PC-3 (cell line): Measurements from ENCODE around the gene XPO5. TPM values are rescaled to one million over a fixed set of nuclear protein-coding genes. Genes with fewer than 3 reads are reported as not detected.

Experiments
- ATAC-seq: fragments of 200-7000 bp; cut with Tn5 transposase; 2 replicates; pipeline ENCODE4 v1.9.1; 2020; ENCODE audit warnings: mild to moderate bottlenecking, moderate library complexity
- BruUV-seq: library from RNA; stranded (reverse); fragments of 400-500 nt; replicated peaks from 2 replicates; lab custom pipeline; 2021; lab: Mats Ljungman, UMichigan
- CTCF ChIA-PET: fragments of 300-600 bp; sonication (Branson Sonifier 250); formaldehyde crosslinking; loops from one replicate; lab custom pipeline; 2022; ENCODE audit warnings: antibody characterized with exemption; lab: Charles Lee
- POLR2A ChIA-PET: fragments of 300-600 bp; sonication (Branson Sonifier 250); formaldehyde crosslinking; loops from one replicate; lab custom pipeline; 2022; ENCODE audit warnings: antibody characterized with exemption; ENCODE audit not compliant: unreplicated experiment; lab: Charles Lee
- DNase-seq: peaks from one replicate; pipeline ENCODE4 v3.0.0-alpha.2; 2015
- H2AFZ ChIP-seq: fragments of 300-600 bp; sonication (generic); 2 replicates; pipeline ENCODE4 v1.6.0; 2016; ENCODE audit warnings: antibody characterized with exemption, low read length
- H3F3A ChIP-seq: fragments of 300-600 bp; sonication (generic); one replicate; pipeline ENCODE4 v1.6.0; 2017; ENCODE audit warnings: antibody characterized with exemption, low read length, control low read depth, mild to moderate bottlenecking; ENCODE audit not compliant: unreplicated experiment
- H3K27ac ChIP-seq: fragments of 300-600 bp; sonication (generic); 2 replicates; pipeline ENCODE4 v1.5.1; 2016; ENCODE audit warnings: mild to moderate bottlenecking, low read length
- H3K27me3 ChIP-seq: fragments of 300-600 bp; sonication (generic); 2 replicates; pipeline ENCODE4 v1.6.1; 2016; ENCODE audit warnings: low read length, mixed read lengths
- H3K36me3 ChIP-seq: fragments of 300-600 bp; sonication (generic); 2 replicates; pipeline ENCODE4 v1.6.1; 2016; ENCODE audit warnings: low read depth, mixed run types, low read length, mixed read lengths
- H3K4me1 ChIP-seq: fragments of 300-600 bp; sonication (generic); 2 replicates; pipeline ENCODE4 v1.5.1; 2016; ENCODE audit warnings: low read length; ENCODE audit not compliant: insufficient read depth
- H3K4me2 ChIP-seq: fragments of 300-600 bp; sonication (generic); 2 replicates; pipeline ENCODE4 v1.6.0; 2016; ENCODE audit warnings: low read length
- H3K4me3 ChIP-seq: fragments of 300-600 bp; sonication (generic); 2 replicates; pipeline ENCODE4 v1.5.1; 2016; ENCODE audit warnings: mild to moderate bottlenecking, low read length, mixed read lengths
- H3K79me2 ChIP-seq: fragments of 300-600 bp; sonication (generic); 2 replicates; pipeline ENCODE4 v1.6.1; 2017; ENCODE audit warnings: low read length, mixed read lengths
- H3K9ac ChIP-seq: fragments of 300-600 bp; sonication (generic); 2 replicates; pipeline ENCODE4 v1.6.0; 2016; ENCODE audit warnings: mild to moderate bottlenecking, low read length
- H3K9me2 ChIP-seq: fragments of 300-600 bp; sonication (generic); replicated peaks from 2 replicates; pipeline ENCODE4 v1.6.1; 2016; ENCODE audit warnings: mixed run types, low read length, mixed read lengths
- H3K9me3 ChIP-seq: fragments of 300-600 bp; sonication (generic); 2 replicates; pipeline ENCODE4 v1.6.1; 2016; ENCODE audit warnings: low read length, mixed read lengths
- H4K20me1 ChIP-seq: fragments of 300-600 bp; sonication (generic); 2 replicates; pipeline ENCODE4 v1.6.1; 2016; ENCODE audit warnings: low read length, mixed read lengths
- EZH2 ChIP-seq: fragments of 300-600 bp; sonication (generic); IDR thresholded peaks from one replicate; pipeline ENCODE4 v1.6.1; 2017; ENCODE audit warnings: antibody characterized with exemption, mild to moderate bottlenecking, low read length; ENCODE audit not compliant: unreplicated experiment
- EZH2phosphoT487 ChIP-seq: fragments of 300-600 bp; sonication (generic); IDR thresholded peaks from 2 replicates; pipeline ENCODE4 v1.6.1; 2018; ENCODE audit warnings: mild to moderate bottlenecking, antibody characterized with exemption, low read length, borderline replicate concordance
- intact Hi-C: fragments of 100-400 bp; cut with micrococcal nuclease; formaldehyde crosslinking; loops from 2 replicates; pipeline ENCODE4 v1.9.0; 2023
- total RNA-seq: library from RNA; depleted of rRNA; stranded (reverse); fragments of >200 nt; gene quantifications from 2 replicates; pipeline ENCODE4 v1.2.3, GENCODE V29; 2014
- TF ChIP-seq, protein P1 (sequence below): fragments of 300-600 bp; sonication (generic); conservative IDR thresholded peaks from 2 replicates; pipeline ENCODE4 v1.5.1; 2017; ENCODE audit warnings: antibody characterized with exemption, low read depth, mild to moderate bottlenecking, low read length

The XPO5 gene
- total RNA-seq, 1 experiment from 2014 or later, result 42.3 TPM

GRCh38 chr6:43621836-43622180 is 46.0 kb upstream of the XPO5 start:
- Histone ChIP-seq H4K20me1 (no peaks in the 10 kb centered on the region), H3K27ac (no peak overlapping the region), H2AFZ (no peak overlapping the region), H3K36me3 (peaks cover 49% of the 10 kb centered on the region), H3K4me1 (peaks cover 4% of the 10 kb centered on the region), H3K9ac (no peak overlapping the region), H3K4me3 (no peak overlapping the region), H3K79me2 (peaks cover 11% of the 10 kb centered on the region), H3K4me2 (no peak overlapping the region), H3K9me2 (no peaks in the 10 kb centered on the region), H3K27me3 (no peaks in the 10 kb centered on the region), H3K9me3 (no peaks in the 10 kb centered on the region), H3F3A (peaks cover 4% of the 10 kb centered on the region)
- DNase-seq (no peak), ATAC-seq (no peak)
- CTCF ChIA-PET, result no interaction called here
- no TSS peak for BruUV-seq
- no peak for TF ChIP-seq EZH2phosphoT487
- intact Hi-C loops, result no loop called here
- POLR2A ChIA-PET, result no interaction called here

GRCh38 chr6:43621078-43621835 is 45.4 kb upstream of the XPO5 start:
- H3K9ac ChIP-seq, result no peak overlapping the region

DNA sequence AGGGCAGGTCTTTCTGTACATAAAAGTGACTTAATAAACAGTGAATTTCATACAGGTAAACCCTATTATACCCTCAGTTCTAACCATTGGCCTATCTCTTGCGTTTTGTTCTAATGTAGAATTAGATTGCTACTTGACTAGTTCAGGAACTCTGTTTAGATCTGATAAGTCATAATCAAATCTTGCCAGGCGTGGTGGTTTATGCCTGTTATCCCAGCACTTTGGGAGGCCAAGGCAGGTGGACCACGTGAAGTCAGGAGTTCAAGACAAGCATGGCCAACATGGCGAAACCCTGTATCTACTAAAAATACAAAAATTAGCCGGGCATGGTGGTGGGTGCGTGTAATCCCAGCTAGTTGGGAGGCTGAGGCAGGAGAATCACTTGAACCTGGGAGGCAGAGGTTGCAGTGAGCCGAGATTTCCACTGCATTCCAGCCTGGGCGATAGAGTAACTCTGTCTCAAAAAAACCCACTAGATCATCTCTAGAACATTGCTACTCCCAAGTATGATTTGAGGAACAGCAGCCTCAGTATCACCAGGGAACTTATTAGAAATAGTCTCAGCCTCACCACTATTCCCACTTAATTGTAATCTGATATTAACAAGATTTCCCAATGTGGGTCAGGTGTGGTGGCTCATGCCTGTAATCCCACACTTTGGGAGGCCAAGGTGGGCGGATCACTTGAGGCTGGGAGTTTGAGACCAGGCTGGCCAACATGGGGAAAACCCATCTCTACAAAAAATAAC is 41.1 kb upstream of the XPO5 start:
- POLR2A ChIA-PET, result no interaction called here
- no peak overlapping the region for H2AFZ ChIP-seq
- CTCF ChIA-PET, result no interaction called here
- H4K20me1 ChIP-seq, result no peaks in the 10 kb centered on the region
- DNase-seq (no peak), ATAC-seq (no peak)
- no TSS peak for BruUV-seq
- no peaks in the 10 kb centered on the region for H3K27me3 ChIP-seq
- intact Hi-C loops, result no loop called here
- H3K9me2 ChIP-seq, result no peaks in the 10 kb centered on the region
- no peak overlapping the region for H3K9ac ChIP-seq
- no peak overlapping the region for H3K27ac ChIP-seq
- H3K9me3 ChIP-seq, result no peaks in the 10 kb centered on the region
- H3K79me2 ChIP-seq, result no peaks in the 10 kb centered on the region
- no peak for TF ChIP-seq EZH2phosphoT487
- TF ChIP-seq, protein P1, sequence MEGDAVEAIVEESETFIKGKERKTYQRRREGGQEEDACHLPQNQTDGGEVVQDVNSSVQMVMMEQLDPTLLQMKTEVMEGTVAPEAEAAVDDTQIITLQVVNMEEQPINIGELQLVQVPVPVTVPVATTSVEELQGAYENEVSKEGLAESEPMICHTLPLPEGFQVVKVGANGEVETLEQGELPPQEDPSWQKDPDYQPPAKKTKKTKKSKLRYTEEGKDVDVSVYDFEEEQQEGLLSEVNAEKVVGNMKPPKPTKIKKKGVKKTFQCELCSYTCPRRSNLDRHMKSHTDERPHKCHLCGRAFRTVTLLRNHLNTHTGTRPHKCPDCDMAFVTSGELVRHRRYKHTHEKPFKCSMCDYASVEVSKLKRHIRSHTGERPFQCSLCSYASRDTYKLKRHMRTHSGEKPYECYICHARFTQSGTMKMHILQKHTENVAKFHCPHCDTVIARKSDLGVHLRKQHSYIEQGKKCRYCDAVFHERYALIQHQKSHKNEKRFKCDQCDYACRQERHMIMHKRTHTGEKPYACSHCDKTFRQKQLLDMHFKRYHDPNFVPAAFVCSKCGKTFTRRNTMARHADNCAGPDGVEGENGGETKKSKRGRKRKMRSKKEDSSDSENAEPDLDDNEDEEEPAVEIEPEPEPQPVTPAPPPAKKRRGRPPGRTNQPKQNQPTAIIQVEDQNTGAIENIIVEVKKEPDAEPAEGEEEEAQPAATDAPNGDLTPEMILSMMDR, result no peak
- no peak for TF ChIP-seq EZH2
- no peak overlapping the region for H3K4me3 ChIP-seq
- H3F3A ChIP-seq, result peaks cover 4% of the 10 kb centered on the region
- H3K36me3 ChIP-seq, result peaks cover 16% of the 10 kb centered on the region
- H3K4me2 ChIP-seq, result no peak overlapping the region
- no peaks in the 10 kb centered on the region for H3K4me1 ChIP-seq

More at GRCh38 chr6:43621078-43621835, 45.4 kb upstream of the XPO5 start:
- H3K4me2 ChIP-seq, result no peak overlapping the region
- peaks cover 49% of the 10 kb centered on the region for H3K36me3 ChIP-seq
- no peaks in the 10 kb centered on the region for H3K4me1 ChIP-seq
- DNase-seq (no peak), ATAC-seq (no peak)
- H3K79me2 ChIP-seq, result peaks cover 6% of the 10 kb centered on the region
- H3K9me3 ChIP-seq, result no peaks in the 10 kb centered on the region
- no peak overlapping the region for H3K27ac ChIP-seq
- no peaks in the 10 kb centered on the region for H4K20me1 ChIP-seq
- peaks cover 4% of the 10 kb centered on the region for H3F3A ChIP-seq
- H3K9me2 ChIP-seq, result no peaks in the 10 kb centered on the region
- ChIA-PET POLR2A (no interaction called here), CTCF (no interaction called here)
- no peak overlapping the region for H3K4me3 ChIP-seq
- TF ChIP-seq EZH2phosphoT487 (no peak), EZH2 (no peak)
- TF ChIP-seq, protein P1, result no peak
- intact Hi-C loops, result no loop called here
- H3K27me3 ChIP-seq, result no peaks in the 10 kb centered on the region
- no TSS peak for BruUV-seq
- H2AFZ ChIP-seq, result no peak overlapping the region
